Caco-2 (cell line): ENCODE data around the gene ABRACL. TPM values are rescaled to one million over a fixed set of nuclear protein-coding genes. Genes with fewer than 3 reads are reported as not detected.

Experiments used
- BruUV-seq: library from RNA; stranded (reverse); fragments of 400-500 nt; replicated peaks from 2 replicates; lab custom pipeline; 2021; lab: Mats Ljungman, UMichigan
- CTCF ChIA-PET: fragments of 300-600 bp; sonication (Branson Sonifier 250); formaldehyde crosslinking; loops from one replicate; lab custom pipeline; 2022; ENCODE audit warnings: antibody characterized with exemption; lab: Charles Lee
- POLR2A ChIA-PET: fragments of 300-600 bp; sonication (Branson Sonifier 250); formaldehyde crosslinking; loops from one replicate; lab custom pipeline; 2022; ENCODE audit warnings: antibody characterized with exemption; lab: Charles Lee
- DNase-seq, 2 experiments: peaks; one replicate each; pipeline versions ENCODE4 v3.0.0 to v3.0.0-alpha.2; 2020 to 2022
- H3K27me3 ChIP-seq: replicated peaks from 2 replicates; pipeline ENCODE4 v1.6.0; 2011; ENCODE audit warnings: low read length; ENCODE audit not compliant: control insufficient read depth, insufficient read depth
- H3K36me3 ChIP-seq: 2 replicates; pipeline ENCODE4 v1.5.1; 2011; ENCODE audit warnings: low read length; ENCODE audit not compliant: control insufficient read depth, insufficient read depth
- H3K4me1 ChIP-seq: fragments of 250-450 bp; sonication (Bioruptor Pico); 2 replicates; pipeline ENCODE4 v1.5.1; 2020; ENCODE audit warnings: mild to moderate bottlenecking
- H3K4me3 ChIP-seq: 2 replicates; pipeline ENCODE4 v1.5.1; 2011; ENCODE audit warnings: low read depth, mild to moderate bottlenecking, control low read depth, low read length
- H3K9me3 ChIP-seq: fragments of 250-450 bp; sonication (Bioruptor Pico); 2 replicates; pipeline ENCODE4 v1.5.1; 2020; ENCODE audit warnings: mild to moderate bottlenecking, moderate library complexity
- H3K27ac Mint-ChIP-seq: one replicate; pipeline ENCODE4 v1.8.0; 2022; ENCODE audit warnings: mixed read lengths; ENCODE audit not compliant: unreplicated experiment
- H3K27me3 Mint-ChIP-seq: one replicate; pipeline ENCODE4 v1.8.0; 2022; ENCODE audit warnings: mixed read lengths; ENCODE audit not compliant: insufficient read depth, unreplicated experiment
- H3K36me3 Mint-ChIP-seq: one replicate; pipeline ENCODE4 v1.8.0; 2022; ENCODE audit warnings: mild to moderate bottlenecking, mixed read lengths; ENCODE audit not compliant: insufficient read depth, unreplicated experiment
- H3K4me1 Mint-ChIP-seq: one replicate; pipeline ENCODE4 v1.8.0; 2022; ENCODE audit warnings: low read depth, mixed read lengths; ENCODE audit not compliant: unreplicated experiment
- H3K4me3 Mint-ChIP-seq: one replicate; pipeline ENCODE4 v1.8.0; 2022; ENCODE audit warnings: mild to moderate bottlenecking, moderate library complexity, mixed read lengths; ENCODE audit not compliant: unreplicated experiment
- H3K9me3 Mint-ChIP-seq: one replicate; pipeline ENCODE4 v1.8.0; 2022; ENCODE audit warnings: mixed read lengths; ENCODE audit not compliant: unreplicated experiment
- CTCF ChIP-seq, 2 experiments: fragments of 200-600 bp in 1 of 2; IDR thresholded peaks; 1 replicate in 1 of 2; 2 replicates in 1 of 2; pipeline versions ENCODE4 v1.5.1 to v1.8.0; 2011 to 2022; ENCODE audit warnings: antibody characterized with exemption in 1 of 2, control low read depth in 1 of 2, inconsistent platforms in 1 of 2, low read depth in 1 of 2, low read length in 1 of 2, mild to moderate bottlenecking in 1 of 2, moderate library complexity in 1 of 2; ENCODE audit not compliant: insufficient read depth in 1 of 2, severe bottlenecking in 1 of 2, unreplicated experiment in 1 of 2
- intact Hi-C: fragments of 100-400 bp; cut with micrococcal nuclease; formaldehyde crosslinking; loops from one replicate; pipeline ENCODE4 v1.10.0; 2022; ENCODE audit not compliant: unreplicated experiment
- total RNA-seq: library from RNA; stranded (reverse); gene quantifications from 2 replicates; pipeline ENCODE4 v1.2.3, GENCODE V29; 2022

Gene ABRACL
- total RNA-seq, 1 experiment from 2014 or later = 90.3 TPM

- no peak for TF ChIP-seq CTCF (IDR thresholded peaks at IDR 0.05; ENCODE audit: insufficient read depth in 1 of 2, low read depth in 1 of 2, low read length in 1 of 2, severe bottlenecking in 1 of 2, unreplicated experiment in 1 of 2)
- Histone ChIP-seq H3K9me3 (no peaks in the 10 kb centered on the region), H3K27me3 (no peaks in the 10 kb centered on the region), H3K4me3 (peak overlapping the region; percentile 78), H3K4me1 (peaks cover 7% of the 10 kb centered on the region), H3K36me3 (no peaks in the 10 kb centered on the region)
- Mint-ChIP-seq H3K27ac (peak overlapping the region; percentile 84), H3K27me3 (no peaks in the 10 kb centered on the region), H3K4me3 (no peak overlapping the region), H3K9me3 (no peaks in the 10 kb centered on the region), H3K4me1 (peaks cover 13% of the 10 kb centered on the region), H3K36me3 (peaks cover 15% of the 10 kb centered on the region)
- intact Hi-C loops = loop anchor here (1.0 to 5.0 kb wide), 3 partner anchors 38 to 920 kb away; partner anchors contain the start of gene PERP
- ChIA-PET CTCF (interaction anchor here (0.7 kb wide), 1 partner anchor 39 kb away, joined by 5 read pairs; no protein-coding TSS in a partner anchor), POLR2A (interaction anchor here (0.6 to 0.7 kb wide), 3 partner anchors 19 to 41 kb away, joined by 3 to 4 read pairs (median 3); no protein-coding TSS in a partner anchor)
- BruUV-seq = no TSS peak
- peak; percentile 56 to 68 for DNase-seq
Observed at GRCh38 chr6:139027620-139028182, 844 bp upstream of the ABRACL start.

- ChIA-PET POLR2A (interaction anchor here (0.6 kb wide), 1 partner anchor 42 kb away, joined by 3 read pairs; no protein-coding TSS in a partner anchor), CTCF (no interaction called here)
- Histone ChIP-seq H3K4me1 (peaks cover 7% of the 10 kb centered on the region), H3K4me3 (peak overlapping the region; percentile 78), H3K9me3 (no peaks in the 10 kb centered on the region), H3K27me3 (no peaks in the 10 kb centered on the region), H3K36me3 (no peaks in the 10 kb centered on the region)
- Mint-ChIP-seq H3K36me3 (peaks cover 18% of the 10 kb centered on the region), H3K4me3 (no peak overlapping the region), H3K9me3 (no peaks in the 10 kb centered on the region), H3K4me1 (peaks cover 15% of the 10 kb centered on the region), H3K27ac (peak overlapping the region; percentile 84), H3K27me3 (no peaks in the 10 kb centered on the region)
- BruUV-seq = no TSS peak
- intact Hi-C loops = loop anchor here (1.0 to 5.0 kb wide), 3 partner anchors 39 to 921 kb away; partner anchors contain the start of gene PERP
- no peak for TF ChIP-seq CTCF (IDR thresholded peaks at IDR 0.05; ENCODE audit: insufficient read depth in 1 of 2, low read depth in 1 of 2, low read length in 1 of 2, severe bottlenecking in 1 of 2, unreplicated experiment in 1 of 2)
- no peak for DNase-seq
Observed at GRCh38 chr6:139028215-139028657, 309 bp upstream of the ABRACL start.

- no peak for TF ChIP-seq CTCF (IDR thresholded peaks at IDR 0.05; ENCODE audit: insufficient read depth in 1 of 2, low read depth in 1 of 2, low read length in 1 of 2, severe bottlenecking in 1 of 2, unreplicated experiment in 1 of 2)
- DNase-seq = peak; percentile 60 to 64
- TSS peak; percentile 21 for BruUV-seq
Observed at GRCh38 chr6:139029470-139030227, 1.1 kb downstream of the ABRACL start.

More at GRCh38 chr6:139029470-139030227, 1.1 kb downstream of the ABRACL start:
- intact Hi-C loops = loop anchor here (1.0 to 5.0 kb wide), 4 partner anchors 80 to 922 kb away; partner anchors contain the start of gene PERP
- no peaks in the 10 kb centered on the region for H3K27me3 Mint-ChIP-seq
- peaks cover 28% of the 10 kb centered on the region for H3K36me3 Mint-ChIP-seq
- Histone ChIP-seq H3K27me3 (no peaks in the 10 kb centered on the region), H3K4me1 (no peaks in the 10 kb centered on the region; the same call in 1 of the 2 replicates), H3K4me3 (peak overlapping the region; percentile 78), H3K9me3 (no peaks in the 10 kb centered on the region), H3K36me3 (no peaks in the 10 kb centered on the region; the same call in 1 of the 2 replicates)
- ChIA-PET CTCF (interaction anchor here (0.5 kb wide), 1 partner anchor 10 kb away, joined by 3 read pairs; no protein-coding TSS in a partner anchor), POLR2A (interaction anchor here (1.0 kb wide), 1 partner anchor 41 kb away, joined by 4 read pairs; no protein-coding TSS in a partner anchor)
- H3K4me1 Mint-ChIP-seq = peaks cover 7% of the 10 kb centered on the region
- no peaks in the 10 kb centered on the region for H3K9me3 Mint-ChIP-seq
- no peak overlapping the region for H3K4me3 Mint-ChIP-seq
- H3K27ac Mint-ChIP-seq = no peak overlapping the region
